Spinal cord (tissue), 10 donors: ENCODE measurements around the gene RAB17. TPM values are rescaled to one million over a fixed set of nuclear protein-coding genes. Genes with fewer than 3 reads are reported as not detected.

Experiments
- DNase-seq, 6 donors: peaks; one replicate each; pipeline versions ENCODE4 v3.0.0 to v3.0.0-alpha.2; 2013 to 2015; ENCODE audit warnings: low spot score in 6 of 6, low read depth in 4 of 6
- H3K27ac ChIP-seq: one replicate; pipeline ENCODE4 v1.5.1; 2013; ENCODE audit warnings: low read depth, low read length, control low read depth
- H3K27me3 ChIP-seq: one replicate; pipeline ENCODE4 v1.6.1; 2013; ENCODE audit warnings: low read length; ENCODE audit not compliant: control insufficient read depth, insufficient read depth
- H3K36me3 ChIP-seq: one replicate; pipeline ENCODE4 v1.6.1; 2013; ENCODE audit warnings: low read length; ENCODE audit not compliant: control insufficient read depth, insufficient read depth
- H3K4me1 ChIP-seq: one replicate; pipeline ENCODE4 v1.6.1; 2013; ENCODE audit warnings: low read length; ENCODE audit not compliant: control insufficient read depth, insufficient read depth
- H3K4me3 ChIP-seq: one replicate; pipeline ENCODE4 v1.5.1; 2013; ENCODE audit warnings: low read depth, low read length, control low read depth
- H3K9me3 ChIP-seq: one replicate; pipeline ENCODE4 v1.6.1; 2013; ENCODE audit warnings: low read length; ENCODE audit not compliant: control insufficient read depth, insufficient read depth
- WGBS: methylation state at CpG from one replicate; pipeline ENCODE4 v1.1.5; 2013; ENCODE audit warnings: missing lambda C conversion rate; ENCODE audit not compliant: insufficient coverage; 5-methylcytosine and 5-hydroxymethylcytosine counted together
- polyA plus RNA-seq, 2 donors: library from polyadenylated mRNA; unstranded; fragments of 120-200 nt; gene quantifications; one replicate each; pipeline ENCODE4 v1.2.1, GENCODE V29; 2013; ENCODE audit not compliant: insufficient read length in 2 of 2
- small RNA-seq: library from RNA; depleted of rRNA; stranded (forward); fragments of <200 nt; gene quantifications from one replicate; pipeline ENCODE3, GENCODE V24; 2014; ENCODE audit warnings: low replicate concordance
- total RNA-seq, 2 donors: library from RNA; depleted of rRNA in 1 of 2; stranded (reverse); fragments of 120-200 nt in 1 of 2; fragments of >200 nt in 1 of 2; gene quantifications; one replicate each; pipeline versions ENCODE4 v1.2.3 to v1.2.4, GENCODE V29; 2013 to 2014
- donor health status: healthy.

The RAB17 gene
- total and polyA plus RNA-seq, 4 donors, result 0.38 to 4.2 (median 1.9) TPM

DNA sequence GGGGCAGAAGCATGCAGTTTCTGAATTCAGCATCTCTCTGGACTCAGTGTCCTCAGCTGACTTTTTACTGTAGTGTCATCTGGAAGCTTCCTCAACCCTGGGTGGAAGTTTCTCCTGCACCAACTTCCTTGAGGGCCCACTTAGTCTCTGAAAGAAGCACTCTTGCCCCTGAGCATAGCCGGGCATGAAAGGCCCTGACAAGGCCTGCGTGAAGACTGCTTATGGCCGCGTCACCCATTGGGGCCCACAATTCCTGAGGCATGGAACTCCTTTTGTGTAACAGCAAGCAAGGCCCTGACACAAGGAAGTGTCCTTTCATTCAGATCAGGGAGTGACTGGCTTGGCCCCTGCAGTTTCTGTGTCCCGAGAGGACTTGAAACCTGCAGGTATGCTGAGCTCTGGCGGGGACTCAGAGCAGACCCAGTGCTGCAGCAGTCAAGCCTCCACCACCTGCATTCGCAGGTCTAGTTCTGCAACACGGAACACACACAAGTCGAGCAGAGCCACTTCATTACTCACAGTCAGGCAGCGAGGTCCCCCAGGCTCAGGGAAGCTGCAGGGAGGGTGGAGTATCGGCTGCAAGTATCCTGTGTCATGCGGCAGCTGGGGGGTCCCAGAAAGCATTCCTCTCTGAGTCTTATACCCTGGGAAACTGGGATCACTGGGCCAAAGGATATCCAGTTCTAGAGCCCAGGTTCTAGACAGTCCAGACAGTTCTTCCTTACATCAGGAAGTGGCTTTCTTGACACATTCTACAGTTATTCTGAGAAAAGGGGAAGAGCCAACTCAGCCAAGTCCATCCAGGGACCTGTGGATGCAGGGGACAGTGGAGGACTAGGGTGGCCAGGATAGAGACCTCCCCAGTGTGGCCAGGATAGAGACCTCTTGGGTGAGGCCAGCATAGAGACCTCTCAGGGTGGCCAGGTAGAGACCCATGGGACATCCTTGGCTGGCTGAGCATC lies 59.8 kb downstream of the RAB17 start:
- no peak overlapping the region for H3K4me3 ChIP-seq
- no peaks in the 10 kb centered on the region for H3K4me1 ChIP-seq
- WGBS, result 91% methylated on average over 12 of the region's 12 CpGs
- no peak overlapping the region for H3K27ac ChIP-seq
- no peaks in the 10 kb centered on the region for H3K36me3 ChIP-seq
- no peak for DNase-seq
- no peaks in the 10 kb centered on the region for H3K9me3 ChIP-seq
- no peaks in the 10 kb centered on the region for H3K27me3 ChIP-seq

DNA sequence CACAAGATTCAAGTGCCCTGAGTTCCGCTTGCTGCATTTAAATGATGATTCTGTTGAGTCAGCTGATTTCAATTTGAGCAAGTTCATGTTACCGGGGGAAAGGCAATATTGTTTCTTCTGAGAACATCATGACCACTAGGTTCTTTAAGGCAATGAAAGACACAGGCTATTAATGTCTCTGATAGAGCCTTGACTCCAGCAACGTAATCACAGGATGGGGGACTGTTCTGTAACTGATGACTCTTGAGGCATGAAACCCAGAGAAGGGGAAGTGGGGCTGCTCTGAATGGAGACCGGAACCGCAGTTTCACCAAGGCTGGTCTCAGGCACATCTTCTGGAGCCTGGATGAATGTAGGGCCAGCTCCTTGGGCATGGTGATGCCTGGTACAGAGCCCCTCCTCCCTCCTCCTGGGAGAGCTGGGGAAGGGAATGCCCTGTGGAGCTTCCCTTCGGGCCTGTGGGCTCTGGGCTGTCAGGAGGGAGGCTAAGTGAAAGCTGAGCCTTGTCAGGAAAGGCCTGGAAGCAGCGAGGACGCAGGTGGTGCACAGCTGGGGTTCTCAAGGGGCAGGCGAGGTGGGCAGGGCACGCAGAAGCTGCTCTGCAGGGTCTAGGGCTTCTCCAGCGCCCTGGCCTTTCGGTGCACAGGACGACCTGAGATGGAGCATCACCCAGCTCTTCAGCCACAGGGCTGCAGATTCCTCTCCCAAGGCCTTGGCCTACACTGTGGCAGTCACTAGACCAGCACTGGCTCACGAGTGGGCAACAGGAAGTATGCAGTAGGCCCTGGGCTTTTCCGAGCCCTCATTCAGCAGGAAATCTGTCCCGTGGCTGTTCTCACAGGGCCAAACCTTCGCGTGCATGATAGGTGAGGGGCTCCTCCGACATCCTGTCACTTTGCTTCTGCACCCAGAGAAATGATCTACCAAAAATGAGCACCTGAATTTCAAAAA lies 60.8 kb downstream of the RAB17 start:
- 81% methylated on average over 16 of the region's 19 CpGs for WGBS
- H3K27me3 ChIP-seq, result no peaks in the 10 kb centered on the region
- H3K36me3 ChIP-seq, result no peaks in the 10 kb centered on the region
- H3K4me3 ChIP-seq, result no peak overlapping the region
- DNase-seq, result peak in 1 of 6 donors; percentile 11
- H3K4me1 ChIP-seq, result no peaks in the 10 kb centered on the region
- H3K9me3 ChIP-seq, result no peaks in the 10 kb centered on the region
- H3K27ac ChIP-seq, result no peak overlapping the region

DNA sequence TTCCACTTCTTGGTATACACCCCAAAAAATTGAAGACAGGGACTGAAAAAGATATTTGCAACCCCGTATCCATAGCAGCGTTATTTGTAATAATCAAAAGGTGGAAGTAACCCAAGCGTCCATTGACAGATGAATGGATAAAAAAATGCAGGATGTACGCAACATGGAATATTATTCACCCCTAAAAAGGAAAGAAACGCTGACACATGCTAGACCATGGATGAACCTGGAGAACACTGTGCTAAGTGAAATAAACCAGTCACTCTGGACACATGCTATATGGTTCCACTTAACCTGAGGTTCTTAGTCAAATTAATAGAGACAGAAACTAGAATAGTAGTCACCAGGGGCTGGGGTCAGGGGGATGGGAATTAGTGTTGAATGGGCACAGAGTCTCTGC lies 62.8 kb downstream of the RAB17 start:
- H3K4me1 ChIP-seq, result no peaks in the 10 kb centered on the region
- no peak for DNase-seq
- no peak overlapping the region for H3K27ac ChIP-seq
- H3K9me3 ChIP-seq, result no peaks in the 10 kb centered on the region
- no peak overlapping the region for H3K4me3 ChIP-seq
- 100% methylated on average over 4 of the region's 5 CpGs for WGBS
- no peaks in the 10 kb centered on the region for H3K36me3 ChIP-seq
- H3K27me3 ChIP-seq, result no peaks in the 10 kb centered on the region

DNA sequence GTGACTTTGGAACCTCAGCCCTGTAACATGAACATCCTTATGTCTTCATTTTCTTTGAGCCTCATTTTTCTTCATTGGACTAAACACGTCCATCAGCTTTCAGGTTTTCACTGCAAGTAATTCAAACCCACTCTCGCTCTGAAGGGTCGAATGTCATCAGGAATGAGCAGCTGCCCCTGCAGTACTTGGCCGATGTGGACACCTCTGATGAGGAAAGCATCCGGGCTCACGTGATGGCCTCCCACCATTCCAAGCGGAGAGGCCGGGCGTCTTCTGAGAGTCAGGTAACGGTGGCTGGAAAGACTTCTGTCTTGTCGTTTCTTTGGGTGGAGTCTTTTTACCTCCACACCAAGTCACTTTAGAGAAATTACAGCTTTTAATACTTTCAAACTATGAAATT lies 63.3 kb downstream of the RAB17 start:
- no peaks in the 10 kb centered on the region for H3K27me3 ChIP-seq
- 90% methylated on average over 8 of the region's 11 CpGs for WGBS
- H3K27ac ChIP-seq, result no peak overlapping the region

DNA sequence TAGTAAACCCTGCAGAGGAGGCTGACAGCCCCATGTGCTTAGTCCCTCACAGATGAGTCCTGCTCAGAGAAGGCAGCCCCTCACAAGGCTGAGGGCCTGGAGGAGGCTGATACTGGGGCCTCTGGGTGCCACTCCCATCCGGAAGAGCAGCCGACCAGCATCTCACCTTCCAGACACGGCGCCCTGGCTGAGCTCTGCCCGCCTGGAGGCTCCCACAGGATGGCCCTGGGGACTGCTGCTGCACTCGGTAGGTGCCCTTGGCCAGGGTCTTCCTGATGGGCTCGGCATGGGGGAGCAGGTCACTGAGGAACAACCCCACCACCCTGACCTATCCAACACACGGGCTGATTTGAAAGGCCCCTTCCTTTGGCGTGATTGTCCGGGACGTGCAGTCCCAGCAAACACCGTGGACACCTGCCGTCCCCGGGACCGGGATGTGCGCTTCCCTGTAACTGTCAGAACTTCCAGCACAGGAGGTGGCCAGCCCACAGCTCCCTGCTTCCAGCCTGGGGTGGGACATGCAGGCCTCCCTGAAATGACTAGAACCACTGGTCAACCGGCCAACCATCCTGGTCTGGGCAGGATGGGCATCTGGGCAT lies 64.9 kb downstream of the RAB17 start:
- H3K36me3 ChIP-seq, result no peaks in the 10 kb centered on the region
- 93% methylated on average over 17 of the region's 17 CpGs for WGBS
- H3K27me3 ChIP-seq, result no peaks in the 10 kb centered on the region
- no peaks in the 10 kb centered on the region for H3K4me1 ChIP-seq
- no peak overlapping the region for H3K4me3 ChIP-seq
- no peak for DNase-seq
- no peaks in the 10 kb centered on the region for H3K9me3 ChIP-seq
- no peak overlapping the region for H3K27ac ChIP-seq

More for the DNA sequence above, 63.3 kb downstream of the RAB17 start:
- DNase-seq, result no peak
- Histone ChIP-seq H3K4me1 (no peaks in the 10 kb centered on the region), H3K4me3 (no peak overlapping the region), H3K9me3 (no peaks in the 10 kb centered on the region), H3K36me3 (no peaks in the 10 kb centered on the region)

DNA sequence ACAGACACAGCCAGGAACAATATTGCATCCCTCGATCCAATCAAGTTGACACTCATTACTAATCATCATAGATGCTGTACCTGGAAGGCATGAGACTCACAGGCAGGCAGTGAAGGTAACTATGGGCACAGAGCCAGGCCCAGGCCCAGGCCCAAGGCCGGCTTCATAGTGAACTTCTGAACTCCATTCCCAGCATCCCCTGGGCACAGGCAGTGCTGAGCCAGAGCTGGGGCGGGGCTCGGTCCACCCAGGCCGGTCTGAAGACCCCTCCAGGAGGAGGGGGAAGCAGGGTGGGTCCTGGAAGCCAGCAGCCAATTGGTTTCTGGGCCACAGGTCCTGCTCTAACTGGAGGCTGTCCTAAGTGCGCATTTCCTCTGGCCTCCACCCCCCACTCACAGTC lies 65.9 kb downstream of the RAB17 start:
- DNase-seq, result no peak
- H3K4me3 ChIP-seq, result no peak overlapping the region
- H3K9me3 ChIP-seq, result no peaks in the 10 kb centered on the region
- 88% methylated on average over 3 of the region's 6 CpGs for WGBS
- H3K27ac ChIP-seq, result no peak overlapping the region
- H3K4me1 ChIP-seq, result no peaks in the 10 kb centered on the region
- H3K27me3 ChIP-seq, result no peaks in the 10 kb centered on the region
- no peaks in the 10 kb centered on the region for H3K36me3 ChIP-seq

Small RNA genes lying within 50 kb of the gene (small RNA-seq; reads per million reads assigned to genes)
- 0.08 reads per million for gene RNU6-1140P

Other genes starting within 250 kb of the RAB17 start
- 100 to 1,000 TPM; 245 to 429 TPM for gene COL6A3, start 176.6 kb downstream of the RAB17 start, total RNA-seq
- 10 to 100 TPM; 41.3 to 88.4 TPM for gene COL6A3, start 176.6 kb downstream of the RAB17 start, polyA plus RNA-seq
- gene MLPH, start 103.5 kb downstream of the RAB17 start, total RNA-seq, result 10 to 100 TPM in 1 of 2 donors, 1 to 10 TPM in 1; 5.2 to 29.3 TPM
- gene MLPH, start 103.5 kb downstream of the RAB17 start, polyA plus RNA-seq, result 10 to 100 TPM in 1 of 2 donors, under 1 TPM in 1; 0.62 to 13.6 TPM
- gene PRLH, start 24.2 kb downstream of the RAB17 start, total RNA-seq, result not detected
- not detected for gene PRLH, start 24.2 kb downstream of the RAB17 start, polyA plus RNA-seq
- 10 to 100 TPM; 36.5 to 55.2 TPM for gene LRRFIP1, start 36.9 kb upstream of the RAB17 start, total RNA-seq
- 10 to 100 TPM; 55.3 to 56.1 TPM for gene LRRFIP1, start 36.9 kb upstream of the RAB17 start, polyA plus RNA-seq
- gene RBM44, start 208.0 kb upstream of the RAB17 start, total RNA-seq, result 1 to 10 TPM; 1.1 to 1.5 TPM
- under 1 TPM; 0.59 to 0.65 TPM for gene RBM44, start 208.0 kb upstream of the RAB17 start, polyA plus RNA-seq